ENCODE measurements around the gene SLC44A5.

DNA sequence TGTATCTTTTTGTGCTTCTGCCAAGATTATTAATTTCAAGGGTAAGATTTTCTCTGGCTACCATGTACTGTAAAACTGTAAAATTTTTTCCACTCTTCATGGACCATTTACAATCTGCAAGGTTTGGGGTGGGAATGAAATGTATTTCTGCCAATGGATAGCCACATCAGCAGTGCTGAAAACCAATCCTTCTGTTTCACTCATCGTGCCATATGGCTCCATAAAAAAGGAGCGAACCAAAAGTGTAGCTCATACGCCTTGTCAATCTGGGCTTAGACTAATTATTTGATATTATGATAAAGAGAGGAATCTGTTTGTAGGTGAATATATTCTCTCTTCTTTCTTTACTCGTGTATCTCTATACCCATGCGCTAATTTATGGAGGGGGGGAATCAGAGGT, 3.0 kb upstream of the SLC44A5 start:
- TF ChIP-seq CTCF (conservative IDR thresholded peaks at IDR 0.05; ENCODE audit: low read depth, low read length) (no peak), EZH2 (IDR thresholded peaks at IDR 0.05; ENCODE audit: borderline replicate concordance, low read depth, low read length, poor library complexity, severe bottlenecking) (no peak)
